Heart left ventricle (tissue), 16 donors: ENCODE measurements around the gene CORO1C. TPM values are rescaled to one million over a fixed set of nuclear protein-coding genes. Genes with fewer than 3 reads are reported as not detected.
"Not testable (repeated sequence)": the region's sequence is repeated elsewhere in the genome, so short reads cannot be mapped to it uniquely, and the experiment has no call there.

ENCODE experiments used
- ATAC-seq, 4 donors: fragments of 200-7000 bp; cut with Tn5 transposase; one replicate each; pipeline ENCODE4 v1.9.1; 2020 to 2022; ENCODE audit warnings: moderate library complexity in 4 of 4, mild to moderate bottlenecking in 3 of 4, moderate number of reproducible peaks in 1 of 4
- DNase-seq, 5 donors: peaks; one replicate each; pipeline ENCODE4 v3.0.0-alpha.2; 2020
- H3K27ac ChIP-seq, 12 donors: fragments of 200-600 bp; sonication (generic) in 4 of 12; one replicate each; pipeline versions ENCODE4 v1.5.0 to v1.8.0; 2016 to 2022; ENCODE audit warnings: mild to moderate bottlenecking in 2 of 12
- H3K27me3 ChIP-seq, 9 donors: fragments of 200-600 bp; sonication (generic) in 2 of 9; one replicate each; pipeline versions ENCODE4 v1.5.1 to v1.8.0; 2016 to 2022; ENCODE audit warnings: mild to moderate bottlenecking in 3 of 9
- H3K36me3 ChIP-seq, 9 donors: fragments of 200-600 bp; sonication (generic) in 2 of 9; one replicate each; pipeline versions ENCODE4 v1.5.0 to v1.8.0; 2018 to 2022; ENCODE audit warnings: mild to moderate bottlenecking in 2 of 9
- H3K4me1 ChIP-seq, 12 donors: fragments of 200-600 bp; sonication (generic) in 4 of 12; one replicate each; pipeline versions ENCODE4 v1.5.0 to v1.8.0; 2016 to 2022; ENCODE audit warnings: mild to moderate bottlenecking in 3 of 12
- H3K4me3 ChIP-seq, 12 donors: fragments of 200-600 bp; sonication (generic) in 4 of 12; one replicate each; pipeline versions ENCODE4 v1.5.0 to v1.8.0; 2017 to 2022; ENCODE audit warnings: mild to moderate bottlenecking in 9 of 12, moderate library complexity in 4 of 12
- H3K9me3 ChIP-seq, 12 donors: fragments of 200-600 bp; sonication (generic) in 4 of 12; one replicate each; pipeline versions ENCODE4 v1.5.0 to v1.8.0; 2016 to 2022; ENCODE audit warnings: mild to moderate bottlenecking in 1 of 12
- POLR2A ChIP-seq, 2 donors: fragments of 450-650 bp; IDR thresholded peaks; one replicate each; pipeline ENCODE4 v1.6.1; 2017; ENCODE audit warnings: antibody characterized with exemption in 2 of 2, mild to moderate bottlenecking in 2 of 2, moderate library complexity in 2 of 2
- WGBS, 4 donors: extraction: QIAGEN DNeasy Blood & Tissue Kit in 2 of 4; methylation state at CpG; one replicate each; pipeline versions ENCODE4 v1.1.5 to v1.1.7; 2013 to 2018; 5-methylcytosine and 5-hydroxymethylcytosine counted together
- intact Hi-C, 10 donors: fragments of 100-400 bp; cut with DNase I; formaldehyde crosslinking; loops; one replicate each; pipeline versions ENCODE4 v1.11.1 to v1.14.2; 2022
- polyA plus RNA-seq, 2 donors: library from polyadenylated mRNA; stranded (reverse); fragments of 200-250 nt; gene quantifications; one replicate each; pipeline ENCODE4 v1.2.3, GENCODE V29; 2013
- total RNA-seq, 9 donors: library from RNA; depleted of rRNA in 2 of 9; stranded (reverse); fragments of >200 nt in 2 of 9; fragmentation: NEBNext Ultra II Directional in 3 of 9; extraction: Animal tissue kit (Norgen Biotek cat#: 25700) in 3 of 9; gene quantifications; one replicate each; pipeline versions ENCODE4 v1.1.0 to v1.2.4, GENCODE V29; 2016 to 2023
- TF ChIP-seq, protein P1 (sequence below), 12 donors: fragments of 200-600 bp; sonication (generic) in 4 of 12; IDR thresholded peaks; one replicate each; pipeline versions ENCODE4 v1.5.0 to v1.8.0; 2018 to 2022; ENCODE audit warnings: antibody characterized with exemption in 12 of 12, mild to moderate bottlenecking in 5 of 12
- donor health status: ischemic (EF 13 %, LVEDD 7.1; RV severe dilation, severe dysfunction).
- donor health status: healthy with polysubstance abuse.
- donor health status: DM: no; HTN: yes; CAD: no.
- donor health status: DM: no; HTN: no; CAD: no.
- donor health status: ischemic (EF 25% LVEDD 6.9; RV normal size, moderate dysfunction).
- donor health status: ischemic (EF 25% LVEDD 5.7; RV mildly dilated, moderate dysfunction).
- donor health status: healthy.
- donor health status: DM: yes; HTN: yes; CAD: no.
- donor health status: ischemic (EF 35%, LVEDD 5.7; RV mildly dilated, moderate dysfunction).
- donor health status: nonischemic (EF 11% LVEDD 7.7; RV severe dilation, severe dysfunction).
- donor health status: DM: yes; HTN: yes; CAD: no.
- donor health status: PGD.
- donor health status: ischemic (EF 29% LVEDD 5.4; RV normal size, mild dysfunction).
- donor health status: nonischemic (EF 23%, LVEDD 6.1; RV moderate dilation, normal function).

CORO1C gene
- total and polyA plus RNA-seq, 11 donors, result 18.3 to 119 (median 65.2) TPM

DNA sequence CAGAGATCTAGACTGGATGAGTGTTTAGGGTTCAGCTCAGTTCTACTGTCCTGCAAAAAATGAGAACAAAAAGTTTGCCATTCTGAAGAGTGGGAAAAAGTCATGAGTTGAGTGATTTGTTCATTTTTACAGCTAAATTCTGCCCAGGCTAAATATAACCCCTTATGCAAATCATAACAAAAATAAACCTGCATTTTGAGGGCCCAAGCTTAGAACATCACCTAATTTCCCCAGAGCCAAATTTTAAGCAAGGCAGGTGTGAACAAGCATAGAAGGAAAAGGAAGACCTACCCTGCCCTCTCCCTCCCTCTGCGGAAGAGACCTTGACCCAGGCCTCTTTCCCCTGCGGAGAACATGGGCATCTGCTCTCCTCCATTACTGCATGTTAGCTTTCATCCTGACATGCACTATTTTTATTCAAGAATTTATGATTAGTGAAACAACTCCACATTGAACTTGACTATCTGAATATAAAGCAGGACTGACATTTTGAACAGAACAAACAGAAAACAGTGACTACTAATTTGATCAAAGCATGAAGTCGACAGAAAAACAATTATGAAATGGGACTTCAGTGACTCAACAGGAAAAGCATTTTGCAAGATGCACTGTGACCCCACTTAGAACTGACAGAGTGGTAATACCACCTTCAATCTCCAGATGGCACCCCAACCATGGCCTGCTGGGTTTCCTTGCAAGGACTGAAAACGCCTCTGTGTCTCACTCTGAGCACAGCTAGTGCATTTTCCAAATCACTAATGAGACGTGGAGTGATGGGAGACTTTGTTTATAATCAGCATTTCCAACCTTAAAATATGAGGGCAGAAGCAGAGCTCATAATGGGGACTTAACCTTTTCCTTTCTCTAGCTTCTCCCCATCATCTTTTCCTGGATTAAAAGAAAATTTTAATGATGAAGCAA lies 66.7 kb downstream of the CORO1C start:
- Histone ChIP-seq H3K4me3 (peak overlapping the region in 1 of 12 donors; percentile 12), H3K4me1 (peaks cover 17 to 60% (median 50%) of the 10 kb centered on the region in 12 donors)
- peak; percentile 85 to 93 (median 92) for ATAC-seq

DNA sequence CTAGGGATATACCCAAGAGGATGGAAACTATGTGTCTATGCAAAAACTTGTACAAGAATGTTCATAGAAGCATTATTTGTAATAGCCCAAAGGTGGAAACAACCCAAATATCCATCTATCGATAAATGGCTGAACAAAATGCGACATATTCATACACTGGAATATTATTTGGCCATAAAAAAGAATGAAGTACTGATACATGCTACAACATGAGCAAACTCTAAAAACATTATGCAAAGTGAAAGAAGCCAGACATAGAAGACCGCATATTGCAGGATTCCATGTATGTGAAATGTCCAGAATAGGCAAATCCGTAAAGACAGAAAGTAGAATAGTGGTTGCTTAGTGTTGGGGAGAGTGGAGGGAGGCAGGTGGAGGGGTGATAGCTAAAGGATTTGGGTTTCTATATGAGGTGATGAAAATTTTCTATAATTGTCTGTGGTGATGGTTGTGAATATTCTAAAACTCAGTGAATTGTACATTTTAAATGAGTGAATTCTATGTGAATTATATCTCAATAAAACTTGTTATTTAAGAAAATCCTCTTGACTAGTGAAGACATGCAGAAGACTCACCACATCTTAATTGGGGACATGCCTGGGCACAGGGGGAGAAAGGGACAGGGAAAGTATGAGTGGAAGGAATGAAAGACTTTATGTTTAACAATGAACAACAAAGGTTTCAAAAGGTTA lies 67.8 kb downstream of the CORO1C start:
- peak overlapping the region in 10 of 12 donors; percentile 62 to 88 (median 80) for H3K27ac ChIP-seq
- H3K4me3 ChIP-seq, result no peak overlapping the region
- no peak for DNase-seq
- H3K36me3 ChIP-seq, result peaks cover 0 to 32% (median 24%) of the 10 kb centered on the region in 9 donors
- no peaks in the 10 kb centered on the region for H3K27me3 ChIP-seq
- intact Hi-C loops, result loop anchor here (1.0 to 10.0 kb wide), 10 partner anchors 67 to 431 kb away; partner anchors contain the start of genes ALKBH2 (in 5 of the 10), UNG (in 5 of the 10), CORO1C (in 3 of the 10) and SSH1 (in 1 of the 10)
- WGBS, 4 donors, result 98 to 99% (median 98%) methylated on average over 4 of the region's 4 CpGs
- TF ChIP-seq, protein P1, sequence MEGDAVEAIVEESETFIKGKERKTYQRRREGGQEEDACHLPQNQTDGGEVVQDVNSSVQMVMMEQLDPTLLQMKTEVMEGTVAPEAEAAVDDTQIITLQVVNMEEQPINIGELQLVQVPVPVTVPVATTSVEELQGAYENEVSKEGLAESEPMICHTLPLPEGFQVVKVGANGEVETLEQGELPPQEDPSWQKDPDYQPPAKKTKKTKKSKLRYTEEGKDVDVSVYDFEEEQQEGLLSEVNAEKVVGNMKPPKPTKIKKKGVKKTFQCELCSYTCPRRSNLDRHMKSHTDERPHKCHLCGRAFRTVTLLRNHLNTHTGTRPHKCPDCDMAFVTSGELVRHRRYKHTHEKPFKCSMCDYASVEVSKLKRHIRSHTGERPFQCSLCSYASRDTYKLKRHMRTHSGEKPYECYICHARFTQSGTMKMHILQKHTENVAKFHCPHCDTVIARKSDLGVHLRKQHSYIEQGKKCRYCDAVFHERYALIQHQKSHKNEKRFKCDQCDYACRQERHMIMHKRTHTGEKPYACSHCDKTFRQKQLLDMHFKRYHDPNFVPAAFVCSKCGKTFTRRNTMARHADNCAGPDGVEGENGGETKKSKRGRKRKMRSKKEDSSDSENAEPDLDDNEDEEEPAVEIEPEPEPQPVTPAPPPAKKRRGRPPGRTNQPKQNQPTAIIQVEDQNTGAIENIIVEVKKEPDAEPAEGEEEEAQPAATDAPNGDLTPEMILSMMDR (IDR thresholded peaks at IDR 0.05), result no peak
- no peak for TF ChIP-seq POLR2A (IDR thresholded peaks at IDR 0.05)
- no peak for ATAC-seq
- H3K4me1 ChIP-seq, result peaks cover 17 to 52% (median 47%) of the 10 kb centered on the region in 12 donors
- H3K9me3 ChIP-seq, result no peaks in the 10 kb centered on the region

More for the DNA sequence above, 66.7 kb downstream of the CORO1C start:
- Histone ChIP-seq H3K27me3 (no peaks in the 10 kb centered on the region), H3K9me3 (no peaks in the 10 kb centered on the region), H3K27ac (peak overlapping the region; percentile 62 to 88 (median 80)), H3K36me3 (peaks cover 0 to 21% (median 12%) of the 10 kb centered on the region in 9 donors)
- TF ChIP-seq, protein P1 (IDR thresholded peaks at IDR 0.05), result peak; percentile 88 to 98 (median 96)
- peak in 1 of 2 donors; percentile 28 for TF ChIP-seq POLR2A (IDR thresholded peaks at IDR 0.05)
- DNase-seq, result peak; percentile 76 to 87 (median 84)
- 2 to 5% (median 3%) methylated on average over 5 of the region's 5 CpGs for WGBS, 4 donors
- intact Hi-C loops, result loop anchor here (1.0 to 10.0 kb wide), 15 partner anchors 63 to 430 kb away; partner anchors contain the start of genes ALKBH2 (in 5 of the 10), CORO1C (in 5 of the 10), UNG (in 5 of the 10) and SSH1 (in 1 of the 10)

DNA sequence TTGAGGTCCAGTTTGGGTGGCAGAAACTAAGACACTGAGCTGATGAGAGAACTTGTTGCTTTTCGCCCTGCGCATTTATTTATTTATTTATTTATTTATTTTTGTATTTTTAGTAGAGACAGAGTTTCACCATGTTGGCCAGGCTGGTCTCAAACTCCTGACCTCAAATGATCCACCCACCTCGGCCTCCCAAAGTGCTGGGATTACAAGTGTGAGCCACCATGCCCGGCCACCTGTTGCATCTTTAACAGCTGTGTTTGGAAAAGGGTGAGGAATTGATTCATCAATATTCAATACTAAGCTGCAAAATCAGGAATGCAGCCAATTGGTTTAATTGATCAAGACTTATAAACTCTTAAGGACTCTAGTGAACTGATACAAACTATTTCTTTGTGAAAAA lies 73.2 kb downstream of the CORO1C start:
- Histone ChIP-seq H3K27ac (peak overlapping the region in 4 of 12 donors; percentile 13 to 35 (median 17)), H3K4me1 (peaks cover 0 to 35% (median 8%) of the 10 kb centered on the region in 12 donors), H3K36me3 (peaks cover 0 to 77% (median 52%) of the 10 kb centered on the region in 9 donors)
- H3K9me3 ChIP-seq, DNase-seq, ATAC-seq, intact Hi-C loops, H3K4me3 ChIP-seq, H3K27me3 ChIP-seq: not testable (repeated sequence)
- WGBS, 4 donors, result 92 to 99% (median 97%) methylated on average over 4 of the region's 4 CpGs

DNA sequence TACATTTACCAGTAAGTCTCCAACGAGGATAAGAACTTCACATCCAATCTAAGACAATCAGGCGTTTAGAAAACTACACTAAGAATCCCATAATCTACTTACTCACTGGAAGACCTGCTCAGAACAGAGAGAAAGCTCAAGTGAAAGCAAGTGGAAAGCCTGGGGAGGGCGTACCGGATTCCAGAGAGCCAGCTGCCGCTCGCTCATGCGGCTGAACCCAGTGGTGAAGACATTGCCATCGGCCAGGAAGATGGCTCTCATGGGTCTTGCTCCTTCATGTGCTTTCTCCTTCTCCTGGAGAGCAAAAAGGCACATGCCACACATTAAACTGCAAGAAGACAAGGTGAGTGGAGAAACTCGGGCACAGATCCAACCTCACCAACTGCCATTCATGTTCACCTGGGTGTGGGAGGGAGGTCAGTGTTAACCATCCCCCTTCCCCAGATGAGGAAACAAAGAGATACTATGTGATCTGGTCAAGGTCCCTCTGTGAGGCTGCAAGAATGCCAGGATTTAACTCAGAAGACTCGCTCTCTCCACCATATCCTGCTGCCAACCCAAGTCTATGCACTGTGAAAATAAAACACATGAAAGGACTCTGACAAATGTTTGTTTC lies 74.1 kb downstream of the CORO1C start:
- H3K4me1 ChIP-seq, result peaks cover 0 to 42% (median 10%) of the 10 kb centered on the region in 12 donors
- no peaks in the 10 kb centered on the region for H3K27me3 ChIP-seq
- 83 to 94% (median 93%) methylated on average over 10 of the region's 10 CpGs for WGBS, 4 donors
- DNase-seq (no peak), ATAC-seq (no peak)
- peaks cover 0 to 85% (median 60%) of the 10 kb centered on the region in 9 donors for H3K36me3 ChIP-seq
- intact Hi-C loops, result no loop called here
- no peak overlapping the region for H3K4me3 ChIP-seq
- no peaks in the 10 kb centered on the region for H3K9me3 ChIP-seq
- no peak for TF ChIP-seq POLR2A (IDR thresholded peaks at IDR 0.05)
- TF ChIP-seq, protein P1 (IDR thresholded peaks at IDR 0.05), result no peak
- H3K27ac ChIP-seq, result peak overlapping the region in 5 of 12 donors; percentile 30 to 47 (median 45)

DNA sequence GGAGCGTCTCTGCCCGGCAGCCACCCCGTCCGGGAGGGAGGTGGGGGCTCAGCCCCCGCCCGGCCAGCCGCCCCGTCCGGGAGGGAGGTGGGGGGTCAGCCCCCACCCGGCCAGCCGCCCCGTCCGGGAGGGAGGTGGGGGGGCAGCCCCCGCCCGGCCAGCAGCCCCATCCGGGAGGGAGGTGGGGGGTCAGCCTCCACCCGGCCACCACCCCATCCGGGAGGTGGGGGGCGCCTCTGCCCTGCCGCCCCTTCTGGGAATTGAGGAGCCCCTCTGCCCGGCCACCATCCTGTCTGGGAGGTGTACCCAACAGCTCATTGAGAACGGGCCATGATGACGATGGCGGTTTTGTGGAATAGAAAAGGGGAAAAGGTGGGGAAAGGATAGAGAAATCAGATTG lies 75.1 kb downstream of the CORO1C start:
- WGBS, 4 donors, result 89 to 98% (median 93%) methylated on average over 7 to 24 of the region's 24 CpGs
- DNase-seq, H3K9me3 ChIP-seq, H3K27me3 ChIP-seq, H3K4me3 ChIP-seq, intact Hi-C loops, ATAC-seq: not testable (repeated sequence)
- Histone ChIP-seq H3K36me3 (peaks cover 0 to 88% (median 64%) of the 10 kb centered on the region in 9 donors), H3K4me1 (peaks cover 0 to 46% (median 10%) of the 10 kb centered on the region in 12 donors), H3K27ac (peak overlapping the region in 4 of 12 donors; percentile 16 to 59 (median 46))

DNA sequence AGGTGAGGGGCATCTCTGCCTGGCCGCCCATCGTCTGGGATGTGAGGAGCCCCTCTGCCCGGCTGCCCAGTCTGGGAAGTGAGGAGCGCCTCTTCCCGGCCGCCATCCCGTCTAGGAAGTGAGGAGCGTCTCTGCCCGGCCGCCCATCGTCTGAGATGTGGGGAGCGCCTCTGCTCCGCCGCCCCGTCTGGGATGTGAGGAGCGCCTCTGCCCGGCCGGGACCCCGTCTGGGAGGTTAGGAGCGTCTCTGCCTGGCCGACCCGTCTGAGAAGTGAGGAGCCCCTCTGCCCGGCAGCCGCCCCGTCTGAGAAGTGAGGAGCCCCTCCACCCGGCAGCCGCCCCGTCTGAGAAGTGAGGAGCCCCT lies 75.5 kb downstream of the CORO1C start:
- 92 to 98% (median 95%) methylated on average over 16 to 23 of the region's 28 CpGs for WGBS, 4 donors
- not testable (repeated sequence) for H3K27me3 ChIP-seq

More for the DNA sequence above, 75.5 kb downstream of the CORO1C start:
- Histone ChIP-seq H3K36me3 (peaks cover 0 to 88% (median 68%) of the 10 kb centered on the region in 9 donors), H3K27ac (peak overlapping the region in 1 of 12 donors; percentile 70), H3K4me1 (peaks cover 0 to 46% (median 10%) of the 10 kb centered on the region in 12 donors)
- DNase-seq, H3K9me3 ChIP-seq, H3K4me3 ChIP-seq, intact Hi-C loops, ATAC-seq: not testable (repeated sequence)
